Right lung (tissue), 5 donors: ENCODE results near the gene FAT1. TPM values are rescaled to one million over a fixed set of nuclear protein-coding genes. Genes with fewer than 3 reads are reported as not detected.

Source experiments
- DNase-seq, 2 donors: peaks; one replicate each; pipeline ENCODE4 v3.0.0-alpha.2; 2013
- polyA plus RNA-seq, 5 donors: library from polyadenylated mRNA; unstranded; fragments of 120-200 nt; gene quantifications; one replicate each; pipeline versions ENCODE4 v1.2.1 to v1.2.3, GENCODE V29; 2013; ENCODE audit warnings: inconsistent platforms in 1 of 5, low replicate concordance in 1 of 5; ENCODE audit not compliant: insufficient read length in 5 of 5, insufficient read depth in 1 of 5

Gene FAT1
- polyA plus RNA-seq, 5 donors: 185 to 273 (median 227) TPM

- DNase-seq: no peak
Measured at GRCh38 chr4:186624951-186625350, 98.7 kb downstream of the FAT1 start.

GRCh38 chr4:186623546-186623945, 100.1 kb downstream of the FAT1 start:
- DNase-seq: no peak

- DNase-seq: no peak
Measured at GRCh38 chr4:186622788-186623464, 100.7 kb downstream of the FAT1 start.

- no peak for DNase-seq
Measured at GRCh38 chr4:186621959-186622553, 101.6 kb downstream of the FAT1 start.

GRCh38 chr4:186619088-186619487, 104.6 kb downstream of the FAT1 start:
- DNase-seq: no peak

- no peak for DNase-seq
Measured at GRCh38 chr4:186617921-186618320, 105.7 kb downstream of the FAT1 start.

GRCh38 chr4:186607490-186607889, 116.2 kb downstream of the FAT1 start:
- no peak for DNase-seq

GRCh38 chr4:186606591-186606992, 117.1 kb downstream of the FAT1 start:
- no peak for DNase-seq

GRCh38 chr4:186605261-186605865, 118.3 kb downstream of the FAT1 start:
- no peak for DNase-seq

GRCh38 chr4:186604124-186604807, 119.4 kb downstream of the FAT1 start:
- DNase-seq: no peak

GRCh38 chr4:186602978-186603377, 120.7 kb downstream of the FAT1 start:
- no peak for DNase-seq

- no peak for DNase-seq
Measured at GRCh38 chr4:186599483-186599882, 124.2 kb downstream of the FAT1 start.

GRCh38 chr4:186598686-186599085, 125.0 kb downstream of the FAT1 start:
- no peak for DNase-seq

GRCh38 chr4:186596850-186597390, 126.7 kb downstream of the FAT1 start:
- DNase-seq: no peak

GRCh38 chr4:186596346-186596745, 127.3 kb downstream of the FAT1 start:
- DNase-seq: no peak

GRCh38 chr4:186593587-186593973, 130.1 kb downstream of the FAT1 start:
- no peak for DNase-seq

- no peak for DNase-seq
Measured at GRCh38 chr4:186592966-186593586, 130.6 kb downstream of the FAT1 start.

- no peak for DNase-seq
Measured at GRCh38 chr4:186592445-186592844, 131.2 kb downstream of the FAT1 start.

- no peak for DNase-seq
Measured at GRCh38 chr4:186591651-186592050, 132.0 kb downstream of the FAT1 start.

GRCh38 chr4:186588503-186588902, 135.2 kb downstream of the FAT1 start:
- DNase-seq: no peak

- DNase-seq: peak; percentile 45 to 54
Measured at GRCh38 chr4:186587416-186588018, 136.1 kb downstream of the FAT1 start.

- DNase-seq: no peak
Measured at GRCh38 chr4:186586205-186586604, 137.5 kb downstream of the FAT1 start.
